ENCODE measurements around the gene METTL5. TPM values are rescaled to one million over a fixed set of nuclear protein-coding genes. Genes with fewer than 3 reads are reported as not detected.

METTL5 gene
- total RNA-seq, 1 donor from 2014 or later: 48.3 TPM

DNA sequence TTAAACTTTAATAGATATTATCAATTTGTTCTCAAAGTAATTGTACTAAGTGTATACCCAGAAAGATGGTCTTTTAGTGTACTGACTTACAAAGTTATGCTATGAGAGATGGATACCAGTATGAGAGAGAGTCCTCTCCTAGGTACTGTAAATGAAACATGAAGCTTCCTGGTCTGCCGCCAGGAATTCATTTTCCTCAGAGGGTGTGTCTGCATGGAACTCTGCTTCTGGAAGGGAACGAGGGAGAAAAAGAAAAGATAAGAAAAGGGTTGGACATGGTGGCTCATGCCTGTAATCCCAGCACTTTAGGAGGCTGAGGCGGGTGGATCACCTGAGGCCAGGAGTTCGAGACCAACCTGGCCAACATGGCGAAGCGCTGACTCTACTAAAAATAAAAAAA lies 28.3 kb downstream of the METTL5 start:
- peaks cover 13% of the 10 kb centered on the region for H3K4me1 Mint-ChIP-seq
- no peak overlapping the region for H3K4me3 Mint-ChIP-seq
- H3K9me3 Mint-ChIP-seq: no peaks in the 10 kb centered on the region
- no peaks in the 10 kb centered on the region for H3K27me3 Mint-ChIP-seq
- no peak for TF ChIP-seq CTCF (IDR thresholded peaks at IDR 0.05)
- H3K36me3 Mint-ChIP-seq (ENCODE audit: low read depth): peaks cover 8% of the 10 kb centered on the region
- DNase-seq (no peak), ATAC-seq (ENCODE audit: low read depth) (no peak)
- POLR2A ChIA-PET: no interaction called here
- H3K27ac Mint-ChIP-seq: no peak overlapping the region
- intact Hi-C loops (cut with micrococcal nuclease): no loop called here
- CTCF ChIA-PET: no interaction called here

GRCh38 chr2:169795181-169795580 lies 29.5 kb downstream of the METTL5 start:
- Mint-ChIP-seq H3K4me3 (no peak overlapping the region), H3K27ac (no peak overlapping the region), H3K9me3 (no peaks in the 10 kb centered on the region), H3K36me3 (ENCODE audit: low read depth) (peaks cover 4% of the 10 kb centered on the region), H3K27me3 (no peaks in the 10 kb centered on the region), H3K4me1 (peaks cover 8% of the 10 kb centered on the region)
- DNase-seq: no peak
- no peak for TF ChIP-seq CTCF (IDR thresholded peaks at IDR 0.05)
- intact Hi-C loops (cut with micrococcal nuclease): no loop called here
- CTCF ChIA-PET: interaction anchor here (0.8 kb wide), 1 partner anchor 325 kb away, joined by 3 read pairs; no protein-coding TSS in a partner anchor
- POLR2A ChIA-PET: no interaction called here
- no peak for ATAC-seq (ENCODE audit: low read depth)

DNA sequence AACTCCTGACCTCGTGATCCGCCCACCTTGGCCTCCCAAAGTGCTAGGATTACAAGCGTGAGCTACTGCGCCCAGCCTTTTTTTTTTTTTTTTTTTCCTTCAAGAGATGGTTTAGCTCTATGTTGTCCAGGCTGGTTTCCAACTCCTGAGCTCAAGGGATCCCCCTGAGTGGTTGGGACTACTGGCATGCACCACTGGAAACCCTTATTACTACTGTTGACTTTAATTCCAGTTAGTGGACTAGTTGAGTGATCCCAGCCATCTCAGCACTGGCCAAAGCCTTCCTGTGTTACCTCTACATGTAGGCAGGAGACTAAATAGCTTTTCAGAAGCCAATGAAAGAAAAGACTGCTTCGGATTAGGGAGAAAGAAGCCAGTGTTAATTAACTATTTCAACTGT lies 34.1 kb downstream of the METTL5 start:
- no peak for TF ChIP-seq CTCF (IDR thresholded peaks at IDR 0.05)
- Mint-ChIP-seq H3K27me3 (peaks cover 14% of the 10 kb centered on the region), H3K4me3 (no peak overlapping the region), H3K36me3 (ENCODE audit: low read depth) (no peaks in the 10 kb centered on the region), H3K4me1 (peaks cover 6% of the 10 kb centered on the region), H3K9me3 (no peaks in the 10 kb centered on the region), H3K27ac (no peak overlapping the region)
- ATAC-seq (ENCODE audit: low read depth): no peak
- ChIA-PET CTCF (no interaction called here), POLR2A (interaction anchor here (0.8 kb wide), 1 partner anchor 8 kb away, joined by 4 read pairs; the partner anchor contains the start of gene SSB)
- no peak for DNase-seq
- intact Hi-C loops (cut with micrococcal nuclease): no loop called here

- peaks cover 4% of the 10 kb centered on the region for H3K27me3 Mint-ChIP-seq
- ChIA-PET POLR2A (no interaction called here), CTCF (no interaction called here)
- H3K9me3 Mint-ChIP-seq: no peaks in the 10 kb centered on the region
- no peak overlapping the region for H3K27ac Mint-ChIP-seq
- ATAC-seq (ENCODE audit: low read depth) (no peak), DNase-seq (no peak)
- intact Hi-C loops (cut with micrococcal nuclease): no loop called here
- no peaks in the 10 kb centered on the region for H3K36me3 Mint-ChIP-seq (ENCODE audit: low read depth)
- H3K4me3 Mint-ChIP-seq: no peak overlapping the region
- no peak for TF ChIP-seq CTCF (IDR thresholded peaks at IDR 0.05)
- no peaks in the 10 kb centered on the region for H3K4me1 Mint-ChIP-seq
These were observed 42.2 kb downstream of the METTL5 start for GRCh38 chr2:169782513-169782912.

DNA sequence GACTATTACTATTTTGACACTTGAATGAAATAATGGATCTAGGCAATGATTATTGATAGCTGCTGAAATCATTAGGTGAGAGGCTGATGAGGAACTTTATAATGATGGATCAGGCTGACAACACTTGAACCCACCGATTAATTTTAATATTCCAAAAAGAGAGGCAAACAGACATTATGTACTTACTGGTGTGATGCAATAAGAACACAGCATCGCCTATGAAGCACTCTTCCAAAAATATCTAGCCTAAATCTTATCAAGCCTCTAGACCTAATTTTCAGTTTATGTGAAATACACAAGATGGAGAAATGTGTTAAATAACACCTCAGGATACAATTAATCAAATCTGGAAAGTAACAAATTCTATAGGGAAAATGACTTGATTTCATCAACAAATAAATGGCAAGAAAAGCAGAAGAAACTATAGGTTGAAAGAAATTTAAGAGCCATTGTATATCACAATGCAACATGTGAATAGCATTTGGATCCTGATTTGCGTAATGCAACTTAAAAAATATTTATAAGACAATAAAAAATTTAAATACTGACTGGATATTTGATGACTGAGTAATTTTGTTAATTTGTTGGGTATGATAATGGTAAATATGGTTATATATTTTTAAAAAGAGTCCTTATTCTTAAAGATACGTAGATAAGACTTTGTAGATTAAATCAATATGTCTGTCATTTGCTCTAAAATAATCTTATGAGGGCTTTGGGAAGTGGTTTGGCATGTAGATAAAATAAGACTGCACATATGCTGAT lies 43.3 kb downstream of the METTL5 start:
- intact Hi-C loops (cut with micrococcal nuclease): no loop called here
- Mint-ChIP-seq H3K27me3 (peaks cover 4% of the 10 kb centered on the region), H3K4me1 (no peaks in the 10 kb centered on the region), H3K27ac (no peak overlapping the region), H3K36me3 (ENCODE audit: low read depth) (no peaks in the 10 kb centered on the region), H3K9me3 (no peaks in the 10 kb centered on the region), H3K4me3 (no peak overlapping the region)
- no peak for TF ChIP-seq CTCF (IDR thresholded peaks at IDR 0.05)
- CTCF ChIA-PET: no interaction called here
- ATAC-seq (ENCODE audit: low read depth): no peak
- POLR2A ChIA-PET: no interaction called here
- DNase-seq: no peak

Data from activated B cell treated with CpG ODN at 0.5 μM for 24 hours (primary cell).